Skeletal muscle tissue (tissue), 4 donors: ENCODE measurements around the gene SLC25A22. TPM values are rescaled to one million over a fixed set of nuclear protein-coding genes. Genes with fewer than 3 reads are reported as not detected.

ENCODE experiments used
- H3K27ac ChIP-seq: one replicate; pipeline ENCODE4 v1.7.0; 2013; ENCODE audit warnings: mild to moderate bottlenecking, low read depth, low read length, inconsistent platforms
- H3K27me3 ChIP-seq, 3 donors: one replicate each; pipeline ENCODE4 v1.7.0; 2013; ENCODE audit warnings: low read length in 3 of 3; ENCODE audit not compliant: control insufficient read depth in 3 of 3, insufficient read depth in 3 of 3
- H3K36me3 ChIP-seq, 3 donors: one replicate each; pipeline ENCODE4 v1.7.0; 2013; ENCODE audit warnings: low read length in 3 of 3; ENCODE audit not compliant: control insufficient read depth in 3 of 3, insufficient read depth in 3 of 3
- H3K4me1 ChIP-seq, 3 donors: one replicate each; pipeline ENCODE4 v1.7.0; 2013; ENCODE audit warnings: low read length in 3 of 3, mild to moderate bottlenecking in 3 of 3; ENCODE audit not compliant: control insufficient read depth in 3 of 3, insufficient read depth in 3 of 3
- H3K4me3 ChIP-seq, 3 donors: one replicate each; pipeline ENCODE4 v1.7.0; 2013; ENCODE audit warnings: low read length in 3 of 3
- H3K9ac ChIP-seq, 3 donors: one replicate each; pipeline ENCODE4 v1.7.0; 2013; ENCODE audit warnings: low read length in 3 of 3, mild to moderate bottlenecking in 3 of 3, moderate library complexity in 2 of 3, low read depth in 1 of 3
- H3K9me3 ChIP-seq, 3 donors: one replicate each; pipeline ENCODE4 v1.7.0; 2013; ENCODE audit warnings: low read length in 3 of 3; ENCODE audit not compliant: control insufficient read depth in 3 of 3
- total RNA-seq: library from RNA; depleted of rRNA; stranded (reverse); fragments of >200 nt; gene quantifications from one replicate; pipeline ENCODE4 v1.2.3, GENCODE V29; 2014
- donor health status: Osteomylitis.

The SLC25A22 gene
- total RNA-seq, 1 donor from 2014 or later = 2.6 TPM

- Histone ChIP-seq H3K4me3 (no peak overlapping the region), H3K36me3 (peaks cover 13 to 30% (median 18%) of the 10 kb centered on the region in 3 donors), H3K27me3 (no peaks in the 10 kb centered on the region), H3K9me3 (no peaks in the 10 kb centered on the region), H3K27ac (no peak overlapping the region), H3K4me1 (peaks cover 20 to 25% (median 21%) of the 10 kb centered on the region in 3 donors), H3K9ac (no peak overlapping the region)
Observed at GRCh38 chr11:773425-773824, 24.7 kb downstream of the SLC25A22 start.

GRCh38 chr11:772429-773390 is 25.4 kb downstream of the SLC25A22 start:
- Histone ChIP-seq H3K36me3 (peaks cover 13 to 30% (median 18%) of the 10 kb centered on the region in 3 donors), H3K27ac (no peak overlapping the region), H3K27me3 (no peaks in the 10 kb centered on the region), H3K4me3 (no peak overlapping the region), H3K9me3 (no peaks in the 10 kb centered on the region), H3K4me1 (peaks cover 14 to 20% (median 15%) of the 10 kb centered on the region in 3 donors), H3K9ac (peak overlapping the region in 1 of 3 donors; percentile 16)

- Histone ChIP-seq H3K27ac (no peak overlapping the region), H3K4me3 (no peak overlapping the region), H3K27me3 (no peaks in the 10 kb centered on the region), H3K36me3 (peaks cover 17 to 34% (median 27%) of the 10 kb centered on the region in 3 donors), H3K9ac (no peak overlapping the region), H3K4me1 (peaks cover 14 to 20% (median 15%) of the 10 kb centered on the region in 3 donors), H3K9me3 (no peaks in the 10 kb centered on the region)
Observed at GRCh38 chr11:771617-772204, 26.4 kb downstream of the SLC25A22 start.

- Histone ChIP-seq H3K9ac (no peak overlapping the region), H3K27me3 (no peaks in the 10 kb centered on the region), H3K4me1 (peaks cover 6 to 13% (median 8%) of the 10 kb centered on the region in 3 donors), H3K36me3 (peaks cover 25 to 40% (median 32%) of the 10 kb centered on the region in 3 donors), H3K9me3 (no peaks in the 10 kb centered on the region), H3K4me3 (no peak overlapping the region), H3K27ac (no peak overlapping the region)
Observed at GRCh38 chr11:770642-771616, 27.2 kb downstream of the SLC25A22 start.

GRCh38 chr11:769887-770641 is 28.0 kb downstream of the SLC25A22 start:
- no peak overlapping the region for H3K27ac ChIP-seq
- peaks cover 28 to 41% (median 37%) of the 10 kb centered on the region in 3 donors for H3K36me3 ChIP-seq
- no peak overlapping the region for H3K4me3 ChIP-seq
- H3K9ac ChIP-seq = no peak overlapping the region
- no peaks in the 10 kb centered on the region for H3K27me3 ChIP-seq
- peaks cover 2 to 7% (median 2%) of the 10 kb centered on the region in 3 donors for H3K4me1 ChIP-seq
- no peaks in the 10 kb centered on the region for H3K9me3 ChIP-seq

GRCh38 chr11:767238-767637 is 30.8 kb downstream of the SLC25A22 start:
- H3K27me3 ChIP-seq = no peaks in the 10 kb centered on the region
- peaks cover 0 to 5% (median 0%) of the 10 kb centered on the region in 3 donors for H3K4me1 ChIP-seq
- H3K9ac ChIP-seq = no peak overlapping the region
- no peak overlapping the region for H3K4me3 ChIP-seq
- no peak overlapping the region for H3K27ac ChIP-seq
- no peaks in the 10 kb centered on the region for H3K9me3 ChIP-seq
- peaks cover 48 to 58% (median 50%) of the 10 kb centered on the region in 3 donors for H3K36me3 ChIP-seq

GRCh38 chr11:766936-767210 is 31.2 kb downstream of the SLC25A22 start:
- Histone ChIP-seq H3K36me3 (peaks cover 48 to 62% (median 50%) of the 10 kb centered on the region in 3 donors), H3K27ac (no peak overlapping the region), H3K4me3 (no peak overlapping the region), H3K4me1 (peaks cover 0 to 5% (median 0%) of the 10 kb centered on the region in 3 donors), H3K9me3 (no peaks in the 10 kb centered on the region), H3K9ac (no peak overlapping the region), H3K27me3 (no peaks in the 10 kb centered on the region)

- Histone ChIP-seq H3K9ac (no peak overlapping the region), H3K27ac (no peak overlapping the region), H3K4me1 (peaks cover 0 to 5% (median 0%) of the 10 kb centered on the region in 3 donors), H3K9me3 (no peaks in the 10 kb centered on the region), H3K4me3 (no peak overlapping the region), H3K36me3 (peaks cover 48 to 65% (median 52%) of the 10 kb centered on the region in 3 donors), H3K27me3 (no peaks in the 10 kb centered on the region)
Observed at GRCh38 chr11:766106-766935, 31.8 kb downstream of the SLC25A22 start.
